Osteoblast (primary cell): ENCODE measurements around the gene NTRK2. TPM values are rescaled to one million over a fixed set of nuclear protein-coding genes. Genes with fewer than 3 reads are reported as not detected.

Experiments
- DNase-seq: peaks from one replicate; pipeline ENCODE4 v3.0.0; 2011; ENCODE audit warnings: low spot score, mixed read lengths; ENCODE audit not compliant: insufficient read length; ENCODE audit errors: missing footprints
- H2AFZ ChIP-seq: 2 replicates; pipeline ENCODE4 v1.6.0; 2011; ENCODE audit warnings: mild to moderate bottlenecking, low read length
- H3K27ac ChIP-seq: 2 replicates; pipeline ENCODE4 v1.5.1; 2011; ENCODE audit warnings: mild to moderate bottlenecking, low read depth, low read length, moderate library complexity
- H3K27me3 ChIP-seq: 2 replicates; pipeline ENCODE4 v1.6.0; 2012; ENCODE audit warnings: mild to moderate bottlenecking, control low read depth, inconsistent platforms, low read length, moderate library complexity; ENCODE audit not compliant: insufficient read depth
- H3K36me3 ChIP-seq: 2 replicates; pipeline ENCODE4 v1.5.1; 2011; ENCODE audit warnings: mild to moderate bottlenecking, low read length, control low read depth, moderate library complexity; ENCODE audit not compliant: insufficient read depth
- H3K4me1 ChIP-seq: 2 replicates; pipeline ENCODE4 v1.5.1; 2011; ENCODE audit warnings: mild to moderate bottlenecking, low read length, control low read depth, moderate library complexity; ENCODE audit not compliant: insufficient read depth
- H3K4me2 ChIP-seq: 2 replicates; pipeline ENCODE4 v1.6.0; 2011; ENCODE audit warnings: mild to moderate bottlenecking, low read length; ENCODE audit not compliant: insufficient read depth
- H3K4me3 ChIP-seq: fragments of 200-600 bp; sonication (generic); 3 replicates; pipeline ENCODE4 v1.5.1; 2012; ENCODE audit warnings: mild to moderate bottlenecking, low read length, inconsistent platforms; ENCODE audit not compliant: insufficient read depth
- H3K79me2 ChIP-seq: 2 replicates; pipeline ENCODE4 v1.6.0; 2012; ENCODE audit warnings: mild to moderate bottlenecking, low read length, control low read depth, inconsistent platforms; ENCODE audit not compliant: insufficient read depth
- H3K9me3 ChIP-seq: 2 replicates; pipeline ENCODE4 v1.5.1; 2011; ENCODE audit warnings: low read depth, low read length, control low read depth
- H4K20me1 ChIP-seq: 2 replicates; pipeline ENCODE4 v1.6.0; 2012; ENCODE audit warnings: mild to moderate bottlenecking, low read length, control low read depth; ENCODE audit not compliant: insufficient read depth
- CTCF ChIP-seq: IDR thresholded peaks from 2 replicates; pipeline ENCODE4 v1.5.1; 2011; ENCODE audit warnings: mild to moderate bottlenecking, low read depth, low read length, moderate library complexity; ENCODE audit errors: extremely low read depth
- total RNA-seq: library from RNA; depleted of rRNA; stranded (reverse); fragments of >200 nt; gene quantifications from 2 replicates; pipeline ENCODE4 v1.2.3, GENCODE V29; 2012

NTRK2 gene
- total RNA-seq, 1 donor: 3.3 TPM

GRCh38 chr9:84705128-84705527 lies 35.6 kb downstream of the NTRK2 start:
- no peak for DNase-seq
- Histone ChIP-seq H3K27me3 (no peaks in the 10 kb centered on the region), H3K36me3 (no peaks in the 10 kb centered on the region), H3K4me3 (no peak overlapping the region), H3K4me1 (no peaks in the 10 kb centered on the region), H4K20me1 (no peaks in the 10 kb centered on the region), H3K9me3 (no peaks in the 10 kb centered on the region), H3K79me2 (no peaks in the 10 kb centered on the region), H3K4me2 (no peak overlapping the region), H3K27ac (no peak overlapping the region), H2AFZ (no peak overlapping the region)
- TF ChIP-seq CTCF: no peak

- H3K27ac ChIP-seq: no peak overlapping the region
- no peaks in the 10 kb centered on the region for H3K27me3 ChIP-seq
- no peaks in the 10 kb centered on the region for H3K9me3 ChIP-seq
- H3K36me3 ChIP-seq: no peaks in the 10 kb centered on the region
- no peak overlapping the region for H3K4me2 ChIP-seq
- H3K4me1 ChIP-seq: no peaks in the 10 kb centered on the region
- no peak overlapping the region for H2AFZ ChIP-seq
- no peaks in the 10 kb centered on the region for H3K79me2 ChIP-seq
- no peak for DNase-seq
- no peaks in the 10 kb centered on the region for H4K20me1 ChIP-seq
- H3K4me3 ChIP-seq: no peak overlapping the region
- TF ChIP-seq CTCF: no peak
Observed at GRCh38 chr9:84708400-84708799, 38.9 kb downstream of the NTRK2 start.

GRCh38 chr9:84709056-84709455 lies 39.5 kb downstream of the NTRK2 start:
- H4K20me1 ChIP-seq: no peaks in the 10 kb centered on the region
- TF ChIP-seq CTCF: no peak
- no peak overlapping the region for H3K27ac ChIP-seq

GRCh38 chr9:84710701-84711397 lies 41.3 kb downstream of the NTRK2 start:
- Histone ChIP-seq H3K36me3 (no peaks in the 10 kb centered on the region), H3K27me3 (no peaks in the 10 kb centered on the region), H2AFZ (no peak overlapping the region), H3K4me1 (no peaks in the 10 kb centered on the region), H3K27ac (no peak overlapping the region), H3K79me2 (no peaks in the 10 kb centered on the region), H3K4me2 (no peak overlapping the region), H4K20me1 (no peaks in the 10 kb centered on the region), H3K4me3 (no peak overlapping the region), H3K9me3 (no peaks in the 10 kb centered on the region)
- no peak for DNase-seq
- TF ChIP-seq CTCF: no peak

More at GRCh38 chr9:84709056-84709455, 39.5 kb downstream of the NTRK2 start:
- no peak overlapping the region for H3K4me3 ChIP-seq
- H3K4me2 ChIP-seq: no peak overlapping the region
- H3K27me3 ChIP-seq: no peaks in the 10 kb centered on the region
- no peaks in the 10 kb centered on the region for H3K4me1 ChIP-seq
- no peaks in the 10 kb centered on the region for H3K36me3 ChIP-seq
- H3K79me2 ChIP-seq: no peaks in the 10 kb centered on the region
- no peak for DNase-seq
- H2AFZ ChIP-seq: no peak overlapping the region
- no peaks in the 10 kb centered on the region for H3K9me3 ChIP-seq
